ENCODE results near the gene ATAD3A.

DNA sequence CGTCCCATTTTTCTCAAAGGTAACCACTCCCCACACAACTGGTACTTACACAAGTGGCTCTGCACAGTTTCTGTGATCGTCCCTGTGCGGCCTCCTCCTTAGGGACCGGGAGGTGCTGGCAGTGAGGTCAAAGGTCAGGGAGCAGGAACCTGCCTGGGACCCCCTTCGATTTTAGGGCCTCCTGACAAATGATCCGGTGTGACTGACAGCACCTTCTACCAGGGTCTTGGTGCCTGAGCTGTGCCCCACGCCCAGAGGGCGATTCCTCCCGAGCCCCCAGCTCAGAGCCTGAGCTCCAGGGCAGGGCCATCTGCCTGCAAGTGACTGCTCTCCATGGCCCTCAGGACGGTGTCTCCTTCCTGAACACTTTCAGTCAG lies 40.3 kb downstream of the ATAD3A start:
- TF ChIP-seq, protein P1, sequence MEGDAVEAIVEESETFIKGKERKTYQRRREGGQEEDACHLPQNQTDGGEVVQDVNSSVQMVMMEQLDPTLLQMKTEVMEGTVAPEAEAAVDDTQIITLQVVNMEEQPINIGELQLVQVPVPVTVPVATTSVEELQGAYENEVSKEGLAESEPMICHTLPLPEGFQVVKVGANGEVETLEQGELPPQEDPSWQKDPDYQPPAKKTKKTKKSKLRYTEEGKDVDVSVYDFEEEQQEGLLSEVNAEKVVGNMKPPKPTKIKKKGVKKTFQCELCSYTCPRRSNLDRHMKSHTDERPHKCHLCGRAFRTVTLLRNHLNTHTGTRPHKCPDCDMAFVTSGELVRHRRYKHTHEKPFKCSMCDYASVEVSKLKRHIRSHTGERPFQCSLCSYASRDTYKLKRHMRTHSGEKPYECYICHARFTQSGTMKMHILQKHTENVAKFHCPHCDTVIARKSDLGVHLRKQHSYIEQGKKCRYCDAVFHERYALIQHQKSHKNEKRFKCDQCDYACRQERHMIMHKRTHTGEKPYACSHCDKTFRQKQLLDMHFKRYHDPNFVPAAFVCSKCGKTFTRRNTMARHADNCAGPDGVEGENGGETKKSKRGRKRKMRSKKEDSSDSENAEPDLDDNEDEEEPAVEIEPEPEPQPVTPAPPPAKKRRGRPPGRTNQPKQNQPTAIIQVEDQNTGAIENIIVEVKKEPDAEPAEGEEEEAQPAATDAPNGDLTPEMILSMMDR (IDR thresholded peaks at IDR 0.05), result no peak
- no peak for TF ChIP-seq POLR2A (IDR thresholded peaks at IDR 0.05)
